HCT116 (cell line): ENCODE results near the gene HSCB. TPM values are rescaled to one million over a fixed set of nuclear protein-coding genes. Genes with fewer than 3 reads are reported as not detected.

Source experiments
- ATAC-seq: fragments of 200-7000 bp; cut with Tn5 transposase; 2 replicates; pipeline ENCODE4 v1.9.1; 2020; ENCODE audit warnings: mild to moderate bottlenecking, moderate library complexity
- BruUV-seq: library from RNA; stranded (reverse); fragments of 400-500 nt; replicated peaks from 2 replicates; lab custom pipeline; 2021; lab: Mats Ljungman, UMichigan
- CTCF ChIA-PET: fragments of 300-600 bp; sonication (Branson Sonifier 250); formaldehyde crosslinking; loops from one replicate; lab custom pipeline; 2021; ENCODE audit warnings: antibody characterized with exemption; lab: Charles Lee
- POLR2A ChIA-PET: fragments of 300-600, 350-600 bp; sonication (Branson Sonifier 250); formaldehyde crosslinking; loops from one replicate; lab custom pipeline; 2021; ENCODE audit warnings: antibody characterized with exemption; lab: Charles Lee
- RAD21 ChIA-PET, 2 experiments: fragments of 300-600 bp; sonication (Branson Sonifier 250); formaldehyde crosslinking; loops; one replicate each; lab custom pipeline; 2023; ENCODE audit warnings: low total read pairs in 2 of 2; ENCODE audit not compliant: uncharacterized antibody in 2 of 2, unreplicated experiment in 2 of 2, low non-redundant PET in 1 of 2; lab: Charles Lee
- DNase-seq: peaks from one replicate; pipeline ENCODE4 v3.0.0-alpha.2; 2010; ENCODE audit warnings: low read depth, low spot score
- H2AFZ ChIP-seq: fragments of 200-600 bp; shearing (Covaris generic), sonication (generic); 2 replicates; pipeline ENCODE4 v1.6.1; 2017; ENCODE audit warnings: low read depth, mixed run types, mixed read lengths, antibody characterized with exemption, low read length; ENCODE audit not compliant: poor library complexity, severe bottlenecking
- H3K27ac ChIP-seq: 2 replicates; pipeline ENCODE4 v1.5.1; 2012; ENCODE audit warnings: low read depth, low read length
- H3K27me3 ChIP-seq: fragments of 200-600 bp; sonication (generic); 2 replicates; pipeline ENCODE4 v1.6.1; 2016; ENCODE audit warnings: mixed run types, low read length, mixed read lengths; ENCODE audit not compliant: insufficient read depth
- H3K36me3 ChIP-seq, 2 experiments: fragments of 200-500 bp in 1 of 2; fragments of 200-600 bp in 1 of 2; sonication (Bioruptor generic) in 1 of 2; sonication (generic) in 1 of 2; 2 replicates each; pipeline versions ENCODE4 v1.5.1 to v1.6.1; 2014 to 2016; ENCODE audit warnings: low read length in 2 of 2, inconsistent platforms in 1 of 2, mixed read lengths in 1 of 2, mixed run types in 1 of 2; ENCODE audit not compliant: insufficient read depth in 2 of 2, control insufficient read depth in 1 of 2
- H3K4me1 ChIP-seq, 2 experiments: fragments of 200-600 bp in 1 of 2; sonication (generic) in 1 of 2; 2 replicates each; pipeline versions ENCODE4 v1.5.1 to v1.6.1; 2012 to 2017; ENCODE audit warnings: low read length in 2 of 2, inconsistent platforms in 1 of 2, mild to moderate bottlenecking in 1 of 2, mixed read lengths in 1 of 2, mixed run types in 1 of 2, moderate library complexity in 1 of 2; ENCODE audit not compliant: insufficient read depth in 2 of 2, control insufficient read depth in 1 of 2
- H3K4me2 ChIP-seq: fragments of 200-600 bp; sonication (generic); 2 replicates; pipeline ENCODE4 v1.6.1; 2017; ENCODE audit warnings: mixed run types, low read length, mixed read lengths
- H3K4me3 ChIP-seq, 2 experiments: fragments of 200-600 bp in 1 of 2; sonication (generic) in 1 of 2; replicated peaks in 1 of 2; 2 replicates each; pipeline ENCODE4 v1.5.1; 2011 to 2016; ENCODE audit warnings: low read length in 2 of 2, control low read depth in 1 of 2, low read depth in 1 of 2, mild to moderate bottlenecking in 1 of 2, mixed read lengths in 1 of 2, mixed run types in 1 of 2
- H3K79me2 ChIP-seq: fragments of 200-600 bp; sonication (generic); 2 replicates; pipeline ENCODE4 v1.6.1; 2017; ENCODE audit warnings: mild to moderate bottlenecking, mixed run types, low read length, moderate library complexity, mixed read lengths; ENCODE audit not compliant: insufficient read depth
- H3K9ac ChIP-seq: fragments of 200-600 bp; sonication (generic); 2 replicates; pipeline ENCODE4 v1.6.1; 2016; ENCODE audit warnings: low read length, mixed read lengths
- H3K9me2 ChIP-seq: fragments of 200-600 bp; sonication (generic), shearing (Covaris generic); 2 replicates; pipeline ENCODE4 v1.6.1; 2017; ENCODE audit warnings: mixed run types, mild to moderate bottlenecking, moderate library complexity; ENCODE audit not compliant: insufficient read depth
- H3K9me3 ChIP-seq, 2 experiments: fragments of 200-500 bp in 1 of 2; fragments of 200-600 bp in 1 of 2; sonication (Bioruptor generic) in 1 of 2; sonication (generic) in 1 of 2; 2 replicates each; pipeline ENCODE4 v1.6.1; 2014 to 2017; ENCODE audit warnings: low read length in 2 of 2, mixed read lengths in 2 of 2, inconsistent platforms in 1 of 2, low read depth in 1 of 2, mild to moderate bottlenecking in 1 of 2, mixed run types in 1 of 2, moderate library complexity in 1 of 2; ENCODE audit not compliant: control insufficient read depth in 1 of 2, insufficient read depth in 1 of 2
- H4K20me1 ChIP-seq: fragments of 200-600 bp; sonication (generic), shearing (Covaris generic); 2 replicates; pipeline ENCODE4 v1.6.1; 2017; ENCODE audit warnings: mixed run types, mild to moderate bottlenecking, moderate library complexity; ENCODE audit not compliant: insufficient read depth
- ATF3 ChIP-seq: IDR thresholded peaks from 2 replicates; pipeline ENCODE4 v1.6.1; 2012
- CEBPB ChIP-seq: IDR thresholded peaks from 2 replicates; pipeline ENCODE4 v1.6.1; 2012; ENCODE audit warnings: low read depth
- CTCF ChIP-seq, 3 experiments: fragments of 200-600 bp in 1 of 3; sonication (generic) in 1 of 3; IDR thresholded peaks in 2 of 3; conservative IDR thresholded peaks in 1 of 3; 2 replicates each; pipeline ENCODE4 v1.5.1; 2012 to 2017; ENCODE audit warnings: low read depth in 2 of 3, low read length in 2 of 3, antibody characterized with exemption in 1 of 3, borderline replicate concordance in 1 of 3, control low read depth in 1 of 3, mild to moderate bottlenecking in 1 of 3, mixed read lengths in 1 of 3, mixed run types in 1 of 3, moderate library complexity in 1 of 3; ENCODE audit not compliant: insufficient read depth in 1 of 3
- ELF1 ChIP-seq: IDR thresholded peaks from 2 replicates; pipeline ENCODE4 v1.6.1; 2012; ENCODE audit warnings: low read depth, borderline replicate concordance
- EZH2phosphoT487 ChIP-seq: fragments of 200-600 bp; IDR thresholded peaks from 2 replicates; pipeline ENCODE4 v1.6.1; 2018; ENCODE audit warnings: antibody characterized with exemption, borderline replicate concordance
- FOSL1 ChIP-seq: IDR thresholded peaks from 2 replicates; pipeline ENCODE4 v1.6.1; 2012; ENCODE audit warnings: low read depth
- JUND ChIP-seq: IDR thresholded peaks from 2 replicates; pipeline ENCODE4 v1.6.1; 2012
- POLR2A ChIP-seq: IDR thresholded peaks from 2 replicates; pipeline ENCODE4 v1.7.0; 2011; ENCODE audit warnings: borderline replicate concordance; ENCODE audit not compliant: insufficient read depth, insufficient read length; ENCODE audit errors: extremely low read depth
- REST ChIP-seq: IDR thresholded peaks from 2 replicates; pipeline ENCODE4 v1.6.1; 2012; ENCODE audit warnings: low read depth
- SIN3A ChIP-seq: IDR thresholded peaks from 2 replicates; pipeline ENCODE4 v1.6.1; 2012; ENCODE audit warnings: low read depth
- SP1 ChIP-seq: IDR thresholded peaks from 2 replicates; pipeline ENCODE4 v1.6.1; 2012; ENCODE audit warnings: low read depth
- SRF ChIP-seq: IDR thresholded peaks from 2 replicates; pipeline ENCODE4 v1.6.1; 2012; ENCODE audit warnings: low read depth
- YY1 ChIP-seq: IDR thresholded peaks from 2 replicates; pipeline ENCODE4 v1.6.1; 2011; ENCODE audit warnings: low read length, low read depth, moderate library complexity, mild to moderate bottlenecking; ENCODE audit not compliant: insufficient replicate concordance; ENCODE audit errors: extremely low read depth
- intact Hi-C: fragments of 100-400 bp; cut with micrococcal nuclease; formaldehyde crosslinking; loops from 2 replicates; pipeline ENCODE4 v1.10.0; 2022
- total RNA-seq: library from RNA; stranded (reverse); gene quantifications from one replicate; pipeline ENCODE4 v1.2.1, GENCODE V29; 2021; ENCODE audit not compliant: unreplicated experiment
- TF ChIP-seq, protein P1 (sequence below): IDR thresholded peaks from 2 replicates; pipeline ENCODE4 v1.6.1; 2012

Gene HSCB
- total RNA-seq, 1 experiment from 2014 or later = 14.5 TPM

DNA sequence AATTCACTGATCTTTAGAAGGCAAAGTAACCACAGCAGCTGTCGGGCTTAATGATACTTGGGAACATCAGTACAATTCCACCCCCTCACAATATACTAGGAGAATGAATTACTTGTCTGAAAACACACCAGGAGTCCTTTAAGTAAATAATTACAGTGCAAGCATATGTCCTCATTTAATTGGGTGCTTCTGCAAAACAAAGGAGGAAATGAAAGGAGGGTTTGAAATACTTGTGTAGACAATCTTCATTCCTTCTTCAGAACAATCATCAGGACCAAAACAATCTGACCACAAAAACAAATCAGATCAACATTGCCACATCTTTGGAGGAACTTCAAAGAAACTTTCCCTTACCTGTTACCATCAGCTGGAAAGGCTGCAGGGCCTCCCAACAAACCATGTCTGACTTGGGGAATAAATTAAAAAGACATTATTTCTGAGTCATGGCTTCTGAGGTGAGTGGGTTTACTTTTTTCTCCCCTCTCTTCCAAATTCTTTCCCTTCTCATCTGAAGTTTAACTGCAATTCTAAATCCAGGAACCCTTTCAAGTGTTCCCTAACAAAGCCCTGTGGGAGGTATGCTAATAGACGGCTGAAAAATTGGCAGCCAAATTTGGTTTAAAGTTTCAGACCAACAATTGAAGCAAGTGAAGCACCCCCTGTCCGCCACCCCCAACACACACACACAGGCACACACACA is 18.2 kb downstream of the HSCB start:
- Histone ChIP-seq H3K4me3 (no peak overlapping the region), H3K9me2 (no peaks in the 10 kb centered on the region), H3K4me2 (0 out of 2 replicates have a peak overlapping the region, but pooled peaks have one; percentile 5), H3K9ac (no peak overlapping the region), H3K79me2 (no peaks in the 10 kb centered on the region), H3K4me1 (peaks cover 5 to 7% of the 10 kb centered on the region in 2 experiments; a peak in 2 of 4 replicates), H3K27ac (no peak overlapping the region), H2AFZ (no peak overlapping the region), H3K9me3 (no peaks in the 10 kb centered on the region), H3K27me3 (no peaks in the 10 kb centered on the region), H4K20me1 (no peaks in the 10 kb centered on the region), H3K36me3 (no peaks in the 10 kb centered on the region)
- no peak for DNase-seq
- intact Hi-C loops = no loop called here
- no TSS peak for BruUV-seq
- no peak for TF ChIP-seq FOSL1
- TF ChIP-seq CEBPB = peak; percentile 48; the same call in 1 of the 2 replicates
- TF ChIP-seq SP1 = no peak
- ChIA-PET POLR2A (interaction anchor here (0.7 to 1.4 kb wide), 2 partner anchors 40 to 139 kb away, joined by 3 to 5 read pairs; partner anchors contain the start of gene XBP1), CTCF (no interaction called here), RAD21 (no interaction called here)
- peak; percentile 27; the same call in 1 of the 2 replicates for ATAC-seq

GRCh38 chr22:28761449-28761755 is 19.6 kb downstream of the HSCB start:
- POLR2A ChIA-PET = interaction anchor here (1.4 kb wide), 1 partner anchor 39 kb away, joined by 5 read pairs; the partner anchor contains the start of gene XBP1
- Histone ChIP-seq H3K36me3 (no peaks in the 10 kb centered on the region), H2AFZ (no peak overlapping the region), H3K79me2 (no peaks in the 10 kb centered on the region), H3K27ac (no peak overlapping the region), H3K27me3 (no peaks in the 10 kb centered on the region), H3K9me2 (no peaks in the 10 kb centered on the region), H3K4me2 (no peak overlapping the region), H3K4me3 (no peak overlapping the region), H3K4me1 (peaks cover 5 to 7% of the 10 kb centered on the region in 2 experiments; a peak in 2 of 4 replicates), H3K9ac (no peak overlapping the region), H3K9me3 (no peaks in the 10 kb centered on the region), H4K20me1 (no peaks in the 10 kb centered on the region)
- BruUV-seq = no TSS peak
- CTCF ChIA-PET = no interaction called here
- intact Hi-C loops = no loop called here
- DNase-seq (no peak), ATAC-seq (no peak)
- RAD21 ChIA-PET = no interaction called here
- TF ChIP-seq EZH2phosphoT487 (no peak), ATF3 (no peak), POLR2A (no peak), SIN3A (no peak), SP1 (no peak), CTCF (IDR thresholded peaks at IDR 0.05 in 2 of 3, conservative IDR thresholded peaks at IDR 0.05 in 1 of 3; ENCODE audit: borderline replicate concordance in 1 of 3, insufficient read depth in 1 of 3, low read depth in 2 of 3, low read length in 2 of 3) (no peak), ELF1 (no peak), JUND (no peak), FOSL1 (no peak), CEBPB (no peak), REST (no peak), SRF (no peak), YY1 (no peak)
- TF ChIP-seq, protein P1, sequence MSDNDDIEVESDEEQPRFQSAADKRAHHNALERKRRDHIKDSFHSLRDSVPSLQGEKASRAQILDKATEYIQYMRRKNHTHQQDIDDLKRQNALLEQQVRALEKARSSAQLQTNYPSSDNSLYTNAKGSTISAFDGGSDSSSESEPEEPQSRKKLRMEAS = no peak
